ENCODE data around the gene NUB1.

Gene NUB1

GRCh38 chr7:151379534-151380198, 38.1 kb downstream of the NUB1 start:
- Histone ChIP-seq H3K9me2 (ENCODE audit: low read depth, low read length) (no peaks in the 10 kb centered on the region), H3K4me1 (ENCODE audit: insufficient read depth, low read length, severe bottlenecking) (peaks cover 10% of the 10 kb centered on the region), H3K36me3 (ENCODE audit: insufficient read depth, low read length) (peaks cover 14% of the 10 kb centered on the region; the same call in 1 of the 2 replicates), H3K27me3 (ENCODE audit: insufficient read depth, low read length) (peaks cover 7% of the 10 kb centered on the region), H4K20me1 (ENCODE audit: insufficient read depth, low read length) (no peaks in the 10 kb centered on the region), H2AFZ (ENCODE audit: low read length) (no peak overlapping the region), H3F3A (ENCODE audit: insufficient read depth, low read length) (no peaks in the 10 kb centered on the region), H3K9ac (ENCODE audit: low read length) (no peak overlapping the region), H3K27ac (ENCODE audit: low read depth, low read length, poor library complexity, severe bottlenecking) (no peak overlapping the region), H3K9me3 (ENCODE audit: low read length) (no peaks in the 10 kb centered on the region), H3K4me3 (ENCODE audit: low read depth, low read length, poor library complexity, severe bottlenecking) (no peak overlapping the region), H3K4me2 (ENCODE audit: low read length) (no peak overlapping the region), H3K79me2 (ENCODE audit: insufficient read depth, low read length) (no peaks in the 10 kb centered on the region)
- TF ChIP-seq CTCF (IDR thresholded peaks at IDR 0.05; ENCODE audit: low read length) = no peak
- TF ChIP-seq EZH2 (IDR thresholded peaks at IDR 0.05; ENCODE audit: borderline replicate concordance, low read length) = no peak

- Histone ChIP-seq H2AFZ (ENCODE audit: low read length) (no peak overlapping the region), H3F3A (ENCODE audit: insufficient read depth, low read length) (no peaks in the 10 kb centered on the region), H3K4me3 (ENCODE audit: low read depth, low read length, poor library complexity, severe bottlenecking) (no peak overlapping the region), H3K9me3 (ENCODE audit: low read length) (no peaks in the 10 kb centered on the region), H3K9ac (ENCODE audit: low read length) (no peak overlapping the region), H3K4me1 (ENCODE audit: insufficient read depth, low read length, severe bottlenecking) (peaks cover 10% of the 10 kb centered on the region), H3K4me2 (ENCODE audit: low read length) (peak overlapping the region; percentile 35; the same call in 1 of the 2 replicates), H3K36me3 (ENCODE audit: insufficient read depth, low read length) (peaks cover 14% of the 10 kb centered on the region; the same call in 1 of the 2 replicates), H3K27ac (ENCODE audit: low read depth, low read length, poor library complexity, severe bottlenecking) (no peak overlapping the region), H3K9me2 (ENCODE audit: low read depth, low read length) (no peaks in the 10 kb centered on the region), H4K20me1 (ENCODE audit: insufficient read depth, low read length) (no peaks in the 10 kb centered on the region), H3K79me2 (ENCODE audit: insufficient read depth, low read length) (no peaks in the 10 kb centered on the region), H3K27me3 (ENCODE audit: insufficient read depth, low read length) (peaks cover 10% of the 10 kb centered on the region)
- no peak for TF ChIP-seq CTCF (IDR thresholded peaks at IDR 0.05; ENCODE audit: low read length)
- no peak for TF ChIP-seq EZH2 (IDR thresholded peaks at IDR 0.05; ENCODE audit: borderline replicate concordance, low read length)
Observed at GRCh38 chr7:151380199-151381097, 38.8 kb downstream of the NUB1 start.

- peak overlapping the region; percentile 35; the same call in 1 of the 2 replicates for H3K4me2 ChIP-seq (ENCODE audit: low read length)
- TF ChIP-seq EZH2 (IDR thresholded peaks at IDR 0.05; ENCODE audit: borderline replicate concordance, low read length) = no peak
- no peak for TF ChIP-seq CTCF (IDR thresholded peaks at IDR 0.05; ENCODE audit: low read length)
- no peaks in the 10 kb centered on the region for H3K79me2 ChIP-seq (ENCODE audit: insufficient read depth, low read length)
- H3K27me3 ChIP-seq (ENCODE audit: insufficient read depth, low read length) = peaks cover 13% of the 10 kb centered on the region
- H3K4me3 ChIP-seq (ENCODE audit: low read depth, low read length, poor library complexity, severe bottlenecking) = peak overlapping the region; percentile 13
- H3K36me3 ChIP-seq (ENCODE audit: insufficient read depth, low read length) = peaks cover 11% of the 10 kb centered on the region; the same call in 1 of the 2 replicates
- no peaks in the 10 kb centered on the region for H3K9me2 ChIP-seq (ENCODE audit: low read depth, low read length)
- no peaks in the 10 kb centered on the region for H4K20me1 ChIP-seq (ENCODE audit: insufficient read depth, low read length)
- H3F3A ChIP-seq (ENCODE audit: insufficient read depth, low read length) = no peaks in the 10 kb centered on the region
- no peak overlapping the region for H2AFZ ChIP-seq (ENCODE audit: low read length)
- H3K9ac ChIP-seq (ENCODE audit: low read length) = no peak overlapping the region
- H3K9me3 ChIP-seq (ENCODE audit: low read length) = no peaks in the 10 kb centered on the region
- no peak overlapping the region for H3K27ac ChIP-seq (ENCODE audit: low read depth, low read length, poor library complexity, severe bottlenecking)
- peaks cover 10% of the 10 kb centered on the region for H3K4me1 ChIP-seq (ENCODE audit: insufficient read depth, low read length, severe bottlenecking)
Observed at GRCh38 chr7:151381098-151381347, 39.4 kb downstream of the NUB1 start.
